ENCODE measurements around the gene TRDN.
"Not testable (repeated sequence)": the region's sequence is repeated elsewhere in the genome, so short reads cannot be mapped to it uniquely, and the experiment has no call there.

The TRDN gene

DNA sequence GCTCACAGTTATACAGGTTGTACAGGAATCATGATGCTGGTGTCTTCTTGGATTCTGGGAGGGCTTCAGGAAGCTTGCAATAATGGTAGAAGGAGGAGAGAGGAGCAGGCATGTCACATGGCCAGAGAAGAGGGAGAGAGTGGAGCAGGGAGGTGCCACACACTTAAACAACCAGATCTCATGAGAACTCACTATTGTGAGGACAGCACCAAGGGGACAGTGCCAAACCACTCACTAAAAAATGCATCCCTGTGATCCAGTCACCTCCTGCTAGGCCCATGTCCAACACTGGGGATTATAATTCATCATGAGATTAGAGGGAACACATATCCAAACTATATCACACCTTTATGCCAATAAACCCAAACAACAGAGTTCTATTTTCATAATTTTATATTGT lies 67.2 kb downstream of the TRDN start:
- Histone ChIP-seq H3K27ac (no peak overlapping the region), H3K9me3 (ENCODE audit: low read depth, low read length) (no peaks in the 10 kb centered on the region), H3K9ac (ENCODE audit: insufficient read length) (no peak overlapping the region), H3K4me3 (no peak overlapping the region), H3K36me3 (ENCODE audit: insufficient read depth, low read length) (no peaks in the 10 kb centered on the region)
- TF ChIP-seq POLR2AphosphoS5 (IDR thresholded peaks at IDR 0.05; ENCODE audit: borderline replicate concordance, low read depth, low read length) (no peak), EZH2 (IDR thresholded peaks at IDR 0.05) (no peak)
- no peak for DNase-seq (ENCODE audit: low read depth, low spot score)

GRCh38 chr6:123565529-123565928 lies 71.2 kb downstream of the TRDN start:
- no peaks in the 10 kb centered on the region for H3K9me3 ChIP-seq (ENCODE audit: low read depth, low read length)
- DNase-seq (ENCODE audit: low read depth, low spot score) = no peak
- no peak overlapping the region for H3K4me3 ChIP-seq
- TF ChIP-seq FOXP2 (optimal IDR thresholded peaks at IDR 0.05; ENCODE audit: control extremely low read depth, extremely low read length, insufficient read depth) = no peak
- no peak for TF ChIP-seq EZH2 (IDR thresholded peaks at IDR 0.05)
- no peak for TF ChIP-seq POLR2AphosphoS5 (IDR thresholded peaks at IDR 0.05; ENCODE audit: borderline replicate concordance, low read depth, low read length)
- H3K9ac ChIP-seq (ENCODE audit: insufficient read length) = no peak overlapping the region
- H3K27ac ChIP-seq = no peak overlapping the region
- H3K36me3 ChIP-seq (ENCODE audit: insufficient read depth, low read length) = no peaks in the 10 kb centered on the region

DNA sequence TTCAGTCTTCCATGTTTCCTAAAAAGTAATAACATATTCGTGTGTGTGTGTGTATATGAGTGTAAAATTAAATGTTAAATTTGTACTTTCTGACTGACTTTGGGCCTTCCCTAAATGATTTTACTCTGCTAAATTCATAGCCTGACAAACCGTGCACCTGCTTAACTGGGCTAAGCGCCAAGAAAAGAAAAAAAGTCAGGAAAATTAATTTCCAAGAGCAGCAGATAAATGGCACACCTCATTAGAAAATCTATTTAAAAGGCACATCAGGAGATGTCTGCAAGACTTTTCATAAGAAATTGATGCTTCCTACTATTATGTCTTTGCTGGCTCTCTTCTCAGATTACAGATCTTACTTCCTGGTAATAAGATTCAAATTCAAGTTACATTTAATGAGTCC lies 72.4 kb downstream of the TRDN start:
- TF ChIP-seq FOXP2 (optimal IDR thresholded peaks at IDR 0.05; ENCODE audit: control extremely low read depth, extremely low read length, insufficient read depth) (no peak), POLR2AphosphoS5 (IDR thresholded peaks at IDR 0.05; ENCODE audit: borderline replicate concordance, low read depth, low read length) (no peak), EZH2 (IDR thresholded peaks at IDR 0.05) (no peak)
- Histone ChIP-seq H3K27ac (no peak overlapping the region), H3K36me3 (ENCODE audit: insufficient read depth, low read length) (no peaks in the 10 kb centered on the region), H3K9ac (ENCODE audit: insufficient read length) (no peak overlapping the region), H3K4me3 (no peak overlapping the region), H3K9me3 (ENCODE audit: low read depth, low read length) (no peaks in the 10 kb centered on the region)
- DNase-seq (ENCODE audit: low read depth, low spot score) = no peak

- Histone ChIP-seq H3K9ac (ENCODE audit: insufficient read length) (no peak overlapping the region), H3K27ac (no peak overlapping the region), H3K36me3 (ENCODE audit: insufficient read depth, low read length) (no peaks in the 10 kb centered on the region), H3K4me3 (no peak overlapping the region), H3K9me3 (ENCODE audit: low read depth, low read length) (no peaks in the 10 kb centered on the region)
- TF ChIP-seq FOXP2 (optimal IDR thresholded peaks at IDR 0.05; ENCODE audit: control extremely low read depth, extremely low read length, insufficient read depth) = no peak
- no peak for DNase-seq (ENCODE audit: low read depth, low spot score)
These were observed 74.1 kb downstream of the TRDN start for GRCh38 chr6:123562677-123563076.

GRCh38 chr6:123562264-123562663 lies 74.5 kb downstream of the TRDN start:
- DNase-seq (ENCODE audit: low read depth, low spot score) = no peak
- no peaks in the 10 kb centered on the region for H3K9me3 ChIP-seq (ENCODE audit: low read depth, low read length)
- no peaks in the 10 kb centered on the region for H3K36me3 ChIP-seq (ENCODE audit: insufficient read depth, low read length)
- H3K4me3 ChIP-seq = no peak overlapping the region
- no peak overlapping the region for H3K9ac ChIP-seq (ENCODE audit: insufficient read length)
- TF ChIP-seq EZH2 (IDR thresholded peaks at IDR 0.05) (no peak), FOXP2 (optimal IDR thresholded peaks at IDR 0.05; ENCODE audit: control extremely low read depth, extremely low read length, insufficient read depth) (no peak), POLR2AphosphoS5 (IDR thresholded peaks at IDR 0.05; ENCODE audit: borderline replicate concordance, low read depth, low read length) (no peak)
- no peak overlapping the region for H3K27ac ChIP-seq

- not testable (repeated sequence) for H3K36me3 ChIP-seq (ENCODE audit: insufficient read depth, low read length); H3K4me3 ChIP-seq; DNase-seq (ENCODE audit: low read depth, low spot score); H3K9me3 ChIP-seq (ENCODE audit: low read depth, low read length); H3K27ac ChIP-seq; H3K9ac ChIP-seq (ENCODE audit: insufficient read length)
These were observed 76.9 kb downstream of the TRDN start for GRCh38 chr6:123559816-123560215.

GRCh38 chr6:123557474-123557873 lies 79.3 kb downstream of the TRDN start:
- H3K9ac ChIP-seq (ENCODE audit: insufficient read length) = not testable (repeated sequence)

GRCh38 chr6:123551939-123552707 lies 84.6 kb downstream of the TRDN start:
- no peak for TF ChIP-seq POLR2AphosphoS5 (IDR thresholded peaks at IDR 0.05; ENCODE audit: borderline replicate concordance, low read depth, low read length)
- no peak for TF ChIP-seq FOXP2 (optimal IDR thresholded peaks at IDR 0.05; ENCODE audit: control extremely low read depth, extremely low read length, insufficient read depth)
- no peak for TF ChIP-seq EZH2 (IDR thresholded peaks at IDR 0.05)
- Histone ChIP-seq H3K9me3 (ENCODE audit: low read depth, low read length) (no peaks in the 10 kb centered on the region), H3K9ac (ENCODE audit: insufficient read length) (no peak overlapping the region), H3K27ac (no peak overlapping the region), H3K4me3 (no peak overlapping the region), H3K36me3 (ENCODE audit: insufficient read depth, low read length) (no peaks in the 10 kb centered on the region)
- no peak for DNase-seq (ENCODE audit: low read depth, low spot score)

More at GRCh38 chr6:123557474-123557873, 79.3 kb downstream of the TRDN start:
- H3K36me3 ChIP-seq (ENCODE audit: insufficient read depth, low read length); DNase-seq (ENCODE audit: low read depth, low spot score); H3K27ac ChIP-seq; H3K4me3 ChIP-seq; H3K9me3 ChIP-seq (ENCODE audit: low read depth, low read length): not testable (repeated sequence)

- DNase-seq (ENCODE audit: low read depth, low spot score) = no peak
- H3K36me3 ChIP-seq (ENCODE audit: insufficient read depth, low read length) = no peaks in the 10 kb centered on the region
- H3K9me3 ChIP-seq (ENCODE audit: low read depth, low read length) = no peaks in the 10 kb centered on the region
- no peak for TF ChIP-seq FOXP2 (optimal IDR thresholded peaks at IDR 0.05; ENCODE audit: control extremely low read depth, extremely low read length, insufficient read depth)
- no peak for TF ChIP-seq POLR2AphosphoS5 (IDR thresholded peaks at IDR 0.05; ENCODE audit: borderline replicate concordance, low read depth, low read length)
- no peak for TF ChIP-seq EZH2 (IDR thresholded peaks at IDR 0.05)
- no peak overlapping the region for H3K27ac ChIP-seq
- no peak overlapping the region for H3K4me3 ChIP-seq
- no peak overlapping the region for H3K9ac ChIP-seq (ENCODE audit: insufficient read length)
These were observed 86.6 kb downstream of the TRDN start for GRCh38 chr6:123550052-123550617.

Measured in SK-N-MC (cell line).